HG02642 (cell line): ENCODE data around the gene RFT1.

Experiments used
- ATAC-seq: cut with Tn5 transposase; IDR thresholded peaks from one replicate; pipeline ENCODE4 v1.9.1; 2021; ENCODE audit warnings: mild to moderate bottlenecking; ENCODE audit not compliant: unreplicated experiment, poor library complexity

RFT1 gene

GRCh38 chr3:53164911-53165310 lies 34.7 kb upstream of the RFT1 start:
- no peak for ATAC-seq

- no peak for ATAC-seq
These were observed 33.5 kb upstream of the RFT1 start for GRCh38 chr3:53163444-53164387.

- ATAC-seq: no peak
These were observed 32.6 kb upstream of the RFT1 start for GRCh38 chr3:53162672-53163443.

- peak; percentile 32 for ATAC-seq
These were observed 31.8 kb upstream of the RFT1 start for GRCh38 chr3:53161820-53162671.

GRCh38 chr3:53161450-53161819 lies 31.2 kb upstream of the RFT1 start:
- no peak for ATAC-seq

GRCh38 chr3:53160660-53161449 lies 30.6 kb upstream of the RFT1 start, which contains the start of gene PRKCD:
PRKCD (plus strand) TSS chr3:53161209; CDS start chr3:53178423, 17,214 bp downstream.
- peak; percentile 59 for ATAC-seq

GRCh38 chr3:53160061-53160659 lies 29.9 kb upstream of the RFT1 start:
- no peak for ATAC-seq

GRCh38 chr3:53159156-53160060 lies 29.2 kb upstream of the RFT1 start:
- no peak for ATAC-seq

GRCh38 chr3:53158765-53159155 lies 28.5 kb upstream of the RFT1 start:
- ATAC-seq: no peak

GRCh38 chr3:53157974-53158580 lies 27.8 kb upstream of the RFT1 start:
- ATAC-seq: no peak

GRCh38 chr3:53156368-53156834 lies 26.2 kb upstream of the RFT1 start:
- ATAC-seq: no peak

GRCh38 chr3:53155760-53156159 lies 25.5 kb upstream of the RFT1 start:
- no peak for ATAC-seq

- no peak for ATAC-seq
These were observed 24.6 kb upstream of the RFT1 start for GRCh38 chr3:53154881-53155285.

- ATAC-seq: no peak
These were observed 23.7 kb upstream of the RFT1 start for GRCh38 chr3:53153980-53154379.

GRCh38 chr3:53153264-53153823 lies 23.1 kb upstream of the RFT1 start:
- ATAC-seq: no peak

- no peak for ATAC-seq
These were observed 21.8 kb upstream of the RFT1 start for GRCh38 chr3:53151870-53152660.

GRCh38 chr3:53151465-53151864 lies 21.2 kb upstream of the RFT1 start:
- ATAC-seq: no peak
